ENCODE data around the gene USP3. TPM values are rescaled to one million over a fixed set of nuclear protein-coding genes. Genes with fewer than 3 reads are reported as not detected.

The USP3 gene
- total RNA-seq, 3 donors from 2014 or later, result 65.6 to 101 (median 67.3) TPM

- H3K4me1 ChIP-seq (ENCODE audit: low read depth), result no peaks in the 10 kb centered on the region
- no peak for TF ChIP-seq CTCF (IDR thresholded peaks at IDR 0.05)
- DNase-seq (no peak), ATAC-seq (no peak)
- H3K9me3 ChIP-seq, result no peaks in the 10 kb centered on the region
- H3K36me3 ChIP-seq (ENCODE audit: low read depth), result no peaks in the 10 kb centered on the region
- intact Hi-C loops (cut with DNase I, micrococcal nuclease), result no loop called here
- H3K4me3 ChIP-seq, result no peak overlapping the region
Observed at GRCh38 chr15:63636518-63637061, 132.2 kb downstream of the USP3 start.

GRCh38 chr15:63638839-63639238 is 134.4 kb downstream of the USP3 start:
- intact Hi-C loops (cut with DNase I, micrococcal nuclease), result no loop called here
- no peak overlapping the region for H3K4me3 ChIP-seq
- no peaks in the 10 kb centered on the region for H3K9me3 ChIP-seq
- TF ChIP-seq CTCF (IDR thresholded peaks at IDR 0.05), result no peak
- H3K4me1 ChIP-seq (ENCODE audit: low read depth), result no peaks in the 10 kb centered on the region
- H3K36me3 ChIP-seq (ENCODE audit: low read depth), result no peaks in the 10 kb centered on the region
- DNase-seq (no peak), ATAC-seq (no peak)

- Histone ChIP-seq H3K4me1 (ENCODE audit: low read depth) (no peaks in the 10 kb centered on the region), H3K4me3 (no peak overlapping the region), H3K36me3 (ENCODE audit: low read depth) (no peaks in the 10 kb centered on the region), H3K9me3 (no peaks in the 10 kb centered on the region)
- intact Hi-C loops (cut with DNase I, micrococcal nuclease), result no loop called here
- no peak for DNase-seq
- no peak for TF ChIP-seq CTCF (IDR thresholded peaks at IDR 0.05)
- ATAC-seq, result no peak
Observed at GRCh38 chr15:63640146-63640545, 135.8 kb downstream of the USP3 start.

Other genes with a start within 250 kb of the USP3 start
- gene APH1B, start 227.0 kb upstream of the USP3 start, total RNA-seq, result 10 to 100 TPM in 2 of 3 donors, 1 to 10 TPM in 1; 6.1 to 12.7 (median 11.4) TPM
- 100 to 1,000 TPM; 141 to 645 (median 213) TPM for gene CA12, start 122.7 kb upstream of the USP3 start, total RNA-seq
- gene FBXL22, start 92.8 kb downstream of the USP3 start, total RNA-seq, result 10 to 100 TPM in 1 of 3 donors, 1 to 10 TPM in 2; 4.2 to 37.5 (median 5.1) TPM

All from mucosa of descending colon (tissue), 3 donors.